ENCODE measurements around the gene SDC4.

SDC4 gene, protein sequence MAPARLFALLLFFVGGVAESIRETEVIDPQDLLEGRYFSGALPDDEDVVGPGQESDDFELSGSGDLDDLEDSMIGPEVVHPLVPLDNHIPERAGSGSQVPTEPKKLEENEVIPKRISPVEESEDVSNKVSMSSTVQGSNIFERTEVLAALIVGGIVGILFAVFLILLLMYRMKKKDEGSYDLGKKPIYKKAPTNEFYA

DNA sequence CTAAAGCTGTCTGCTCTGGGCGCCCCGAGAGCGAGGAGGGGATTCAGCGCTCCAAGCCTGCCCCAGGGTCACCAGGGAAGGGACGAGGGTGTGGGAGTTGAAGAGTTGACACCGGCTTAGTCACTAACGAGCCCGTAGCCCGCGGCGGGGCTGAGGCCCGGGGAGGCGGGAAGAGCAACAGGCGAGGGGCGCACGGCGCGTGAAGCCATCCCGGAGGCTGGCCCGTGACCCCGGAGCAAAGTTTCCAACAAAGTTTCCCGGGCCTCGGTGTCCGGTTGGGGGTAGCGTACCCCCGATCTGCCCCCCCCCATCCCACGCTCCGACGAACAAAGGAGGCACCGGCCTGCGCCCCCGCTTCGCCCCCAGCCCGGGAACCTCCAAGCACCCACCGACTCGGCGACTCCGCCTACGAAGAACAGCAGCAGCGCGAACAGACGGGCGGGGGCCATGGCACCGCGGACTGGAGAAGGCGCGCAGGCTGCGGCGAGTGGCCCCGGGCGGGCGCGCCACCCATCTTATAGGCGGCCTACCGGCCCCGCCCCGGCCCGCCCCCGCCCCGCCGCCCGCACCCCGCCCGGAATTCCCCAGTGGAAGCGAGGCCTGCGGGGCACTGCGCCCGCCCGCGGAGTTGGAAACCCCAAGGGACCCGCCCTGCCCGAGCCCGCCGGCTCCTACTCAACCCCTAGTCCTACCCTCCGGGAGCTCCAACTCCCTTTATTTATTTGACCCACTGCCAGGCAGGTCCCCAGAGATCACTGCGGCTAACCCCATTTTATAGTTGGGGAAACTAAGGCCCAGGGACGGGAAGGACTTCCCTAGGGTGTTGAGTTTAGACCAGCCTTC, at the start of gene SDC4:
SDC4 (minus strand) TSS at position 489 of the 843 bp plus-strand sequence; CDS start at position 449, 40 bp downstream.
- peak; percentile 88 for DNase-seq (ENCODE audit: low spot score)

DNA sequence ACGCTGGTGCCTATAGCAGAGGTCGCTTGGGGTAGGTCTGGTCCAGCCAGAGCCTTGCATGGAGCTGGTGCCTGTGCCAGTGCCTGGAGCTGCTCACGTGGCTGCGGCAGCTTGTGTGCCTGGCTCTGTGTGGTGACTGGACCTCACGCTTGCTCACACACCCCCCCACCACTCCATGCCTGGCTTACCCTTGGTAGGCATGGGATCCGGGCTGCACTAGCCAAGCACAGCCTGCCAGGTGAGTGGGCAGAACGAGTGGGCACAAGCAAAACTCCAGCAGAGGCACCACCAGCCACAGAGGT, 46.8 kb upstream of the SDC4 start:
- no peak for DNase-seq (ENCODE audit: low spot score)

DNA sequence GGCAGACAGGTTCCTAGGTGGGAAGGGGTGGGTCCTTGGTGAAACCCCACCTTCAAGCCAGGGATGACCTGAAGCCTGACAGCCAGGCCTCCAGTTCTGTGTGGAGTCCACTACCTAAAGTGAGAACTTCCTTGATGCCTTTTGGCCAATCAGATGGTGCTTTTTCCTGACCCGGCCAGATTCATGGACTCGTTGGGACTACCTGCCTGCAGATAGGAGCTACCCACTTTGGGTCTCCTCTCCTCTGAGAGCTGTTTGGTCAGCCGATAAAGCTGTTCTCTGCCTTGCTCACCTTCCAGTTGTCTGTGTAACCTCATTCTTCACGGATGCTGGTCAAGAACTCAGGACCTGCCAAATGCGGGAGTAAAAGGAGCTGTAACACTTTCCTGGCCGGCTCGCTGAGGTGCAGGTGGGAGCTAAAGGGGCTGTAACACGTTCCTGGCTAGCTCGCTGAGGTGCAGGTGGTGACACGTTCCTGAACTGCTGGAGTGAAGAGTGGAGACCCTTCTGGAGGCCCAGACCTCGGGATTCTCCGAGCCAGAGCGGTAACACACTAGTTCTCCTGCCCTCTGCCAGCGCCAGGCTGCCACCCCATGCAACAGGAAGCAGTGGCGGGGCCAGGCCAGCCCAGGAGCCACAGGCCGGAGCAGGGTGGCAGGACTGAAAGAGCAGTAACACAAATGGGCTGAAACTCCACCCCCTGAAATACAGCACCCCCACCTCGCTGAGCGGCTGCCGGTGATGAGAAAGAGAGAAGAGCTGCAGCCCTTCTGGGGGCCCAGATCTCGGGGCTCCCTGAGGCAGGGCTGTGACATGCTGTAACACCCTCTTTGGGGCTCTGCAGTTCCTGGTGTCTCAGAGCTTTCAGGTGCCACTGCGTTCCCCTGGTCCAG, 46.2 kb upstream of the SDC4 start:
- no peak for DNase-seq (ENCODE audit: low spot score)

DNA sequence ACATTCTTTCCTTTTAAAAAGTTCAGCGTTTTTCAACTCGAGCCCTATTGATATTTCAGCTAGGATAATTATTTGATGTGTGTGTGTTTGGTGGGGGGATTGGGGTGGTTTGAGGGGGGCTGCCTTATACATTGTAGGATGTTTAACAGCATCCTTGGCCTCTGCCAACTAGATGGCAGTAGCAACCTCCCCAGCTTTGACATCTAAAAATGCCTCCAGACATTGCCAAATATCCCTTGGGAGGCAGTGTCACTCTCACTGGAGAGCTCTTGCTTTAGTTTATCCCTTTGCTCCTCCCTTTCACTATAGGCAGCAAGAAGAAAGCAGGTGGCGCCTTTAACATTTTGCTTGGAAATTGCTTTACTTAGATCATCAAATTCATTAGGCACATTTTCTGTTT, 44.5 kb upstream of the SDC4 start:
- DNase-seq (ENCODE audit: low spot score) = no peak

DNA sequence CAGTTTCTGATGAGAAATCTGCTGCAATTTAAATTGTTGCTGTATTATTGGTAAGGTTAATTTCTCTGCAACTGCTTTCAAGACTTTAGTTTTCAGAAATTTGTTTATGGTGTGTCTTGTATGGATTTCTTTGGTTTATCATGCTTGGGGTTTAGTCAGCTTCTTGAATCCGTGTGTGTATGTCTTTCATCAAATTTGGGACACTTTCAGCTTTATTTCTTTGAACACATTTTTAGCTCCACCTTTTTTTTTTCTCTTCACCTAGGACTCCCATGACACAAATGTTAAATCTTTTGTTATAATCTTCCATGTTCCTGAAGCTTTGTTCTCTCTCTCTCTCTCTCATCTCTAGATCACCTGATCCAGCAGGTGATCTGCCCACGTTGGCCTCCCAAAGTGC, 43.3 kb upstream of the SDC4 start:
- DNase-seq (ENCODE audit: low spot score) = no peak

DNA sequence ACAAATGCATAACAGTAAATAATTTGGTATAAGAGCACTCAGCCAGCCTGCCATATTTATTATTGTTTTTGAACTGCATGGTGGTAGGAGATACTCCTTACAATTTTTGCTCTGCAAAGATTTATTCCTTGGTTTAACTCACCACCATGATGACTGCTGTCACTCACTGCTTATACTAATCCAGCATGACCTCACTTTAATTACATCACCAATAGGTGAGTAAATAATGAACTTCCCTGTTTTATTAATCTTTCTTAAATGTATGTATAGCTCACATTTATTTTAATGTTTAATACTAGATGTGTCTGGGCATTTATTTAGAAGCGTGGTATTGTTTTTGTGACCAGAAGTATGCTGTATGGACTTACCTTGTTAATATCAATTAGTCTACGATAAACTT, 42.7 kb upstream of the SDC4 start:
- no peak for DNase-seq (ENCODE audit: low spot score)

DNA sequence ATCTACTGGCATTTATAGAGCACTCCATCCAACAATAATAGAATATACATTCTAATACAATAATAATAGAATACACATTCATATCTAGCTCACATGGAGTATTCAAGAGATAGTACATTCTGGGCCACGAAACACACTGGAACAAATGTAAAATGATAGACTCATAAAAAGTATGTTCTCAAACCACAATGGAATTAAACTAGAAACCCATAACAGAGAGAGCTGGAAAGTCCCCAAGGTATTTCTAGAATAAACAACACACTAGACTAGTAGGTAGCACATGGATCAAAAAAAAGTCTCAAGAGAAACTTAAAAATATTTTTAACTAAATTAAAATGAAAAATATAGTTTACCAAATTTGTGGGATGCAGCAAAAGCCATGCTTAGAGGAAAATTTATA, 39.0 kb upstream of the SDC4 start:
- DNase-seq (ENCODE audit: low spot score) = no peak

DNA sequence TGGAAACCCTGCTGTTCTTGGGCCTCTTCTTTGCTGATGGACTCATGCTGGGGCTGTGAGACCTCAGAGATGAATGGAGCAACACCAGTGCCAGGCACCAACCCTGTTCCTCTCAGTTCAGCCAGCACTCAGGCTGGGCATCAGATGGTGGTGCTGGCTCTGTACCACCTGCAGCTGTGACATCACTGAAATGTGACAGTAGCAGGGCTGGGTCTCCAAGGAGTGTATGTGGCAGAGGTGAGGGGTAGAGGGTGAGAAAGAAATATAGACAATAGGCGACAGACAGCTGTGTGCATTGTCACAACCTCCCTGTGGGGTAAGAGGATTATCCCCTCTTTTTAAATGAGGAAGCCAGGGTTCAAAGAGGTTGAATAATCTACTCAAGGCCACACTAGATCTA, 30.0 kb upstream of the SDC4 start, which contains the start of gene TP53TG5:
TP53TG5 (minus strand) TSS at position 135 of the 400 bp plus-strand sequence; CDS start at position 46, 89 bp downstream.
- DNase-seq (ENCODE audit: low spot score) = no peak

DNA sequence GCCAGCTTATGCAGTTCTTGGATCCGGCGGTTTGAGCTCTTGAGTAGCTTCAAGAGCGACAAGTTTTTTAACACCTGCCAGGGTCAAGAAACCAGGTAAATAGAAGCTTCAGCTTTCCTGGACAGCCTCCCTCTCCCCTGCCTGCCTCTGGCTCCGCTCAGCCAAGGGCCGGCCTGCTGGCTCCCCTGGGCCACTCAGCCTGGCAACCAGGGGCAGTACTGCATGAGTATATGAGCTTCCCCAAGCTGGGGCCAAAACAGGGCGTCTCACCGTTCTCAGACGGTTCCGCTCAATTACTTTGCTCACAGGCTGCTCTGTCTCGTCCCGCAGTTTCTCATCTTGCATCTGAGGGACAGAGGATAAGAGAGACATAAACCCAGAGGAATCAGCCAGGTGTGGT, 29.0 kb upstream of the SDC4 start:
- no peak for DNase-seq (ENCODE audit: low spot score)

DNA sequence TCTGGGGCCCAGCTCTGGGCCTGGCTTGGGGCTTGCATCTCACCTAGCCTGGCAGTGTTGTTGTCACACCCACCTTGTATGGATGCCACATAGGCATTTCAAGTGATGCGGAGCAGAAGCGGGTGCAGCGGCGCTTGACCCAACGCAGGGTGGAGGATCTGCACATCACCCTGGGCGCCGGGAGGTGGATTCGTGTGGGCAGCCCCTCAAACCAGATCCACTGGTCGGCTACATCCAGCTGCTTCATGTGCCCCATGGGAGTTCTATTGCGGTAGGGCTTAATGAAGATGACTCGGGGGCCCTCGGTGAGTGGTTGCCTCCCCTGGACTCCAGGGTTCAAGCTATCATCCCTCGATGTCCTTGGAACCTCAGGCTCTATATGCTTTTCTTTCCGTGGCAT, 26.7 kb upstream of the SDC4 start:
- no peak for DNase-seq (ENCODE audit: low spot score)

DNA sequence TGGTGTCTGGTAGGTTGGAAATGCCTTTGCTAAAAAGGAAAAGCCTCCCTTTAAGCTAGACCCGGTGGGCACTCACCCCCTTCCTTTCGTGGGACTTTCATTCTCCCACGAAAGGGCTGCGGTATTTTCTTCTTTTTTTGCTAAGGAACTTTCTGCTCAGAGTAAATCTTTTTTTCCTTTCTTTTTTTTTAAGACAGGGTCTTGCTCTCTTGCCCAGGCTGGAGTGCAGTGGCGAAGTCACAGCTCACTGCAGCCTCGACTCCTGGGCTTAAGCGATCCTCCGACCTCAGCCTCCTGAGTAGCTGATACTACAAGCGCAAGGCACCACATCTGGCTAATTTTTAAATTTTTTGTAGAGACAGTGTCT, 25.9 kb upstream of the SDC4 start:
- DNase-seq (ENCODE audit: low spot score) = no peak

DNA sequence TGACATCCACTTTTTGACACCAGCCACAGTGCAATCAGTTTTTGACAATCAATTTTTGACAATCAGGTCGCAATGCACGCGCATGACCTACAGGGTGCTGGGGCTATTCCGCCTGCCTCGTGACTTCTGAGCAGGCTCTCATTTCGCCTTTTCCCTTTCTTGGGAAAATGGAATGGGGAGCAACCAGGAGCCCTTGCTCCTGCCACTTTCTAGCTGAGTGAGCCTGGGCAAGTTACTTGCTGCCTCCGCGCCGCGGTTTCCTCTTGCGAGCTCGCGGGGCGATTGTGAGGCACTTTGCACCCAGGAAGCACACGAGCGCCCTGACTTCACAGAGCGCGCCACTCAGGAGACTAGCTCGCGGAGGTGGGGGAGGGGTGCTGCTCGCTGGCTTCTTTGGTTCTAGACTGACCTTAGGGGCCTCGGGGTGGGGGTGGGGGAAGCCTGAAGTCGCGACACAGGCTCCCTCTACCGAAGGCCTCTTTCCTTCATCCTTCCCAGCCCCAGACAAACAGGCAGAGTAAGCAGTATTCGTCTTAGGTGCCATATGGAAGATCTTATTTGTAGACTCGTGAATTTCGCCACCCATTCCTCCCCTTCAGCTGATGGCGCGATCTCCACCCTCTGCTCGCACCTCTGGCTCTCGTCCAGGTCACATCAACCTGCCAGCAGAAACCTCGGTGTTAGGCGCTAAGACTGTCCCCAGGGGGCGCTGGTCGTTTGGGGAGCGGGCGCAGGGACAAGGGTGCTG, 25.3 kb upstream of the SDC4 start:
- peak; percentile 81 for DNase-seq (ENCODE audit: low spot score)

DNA sequence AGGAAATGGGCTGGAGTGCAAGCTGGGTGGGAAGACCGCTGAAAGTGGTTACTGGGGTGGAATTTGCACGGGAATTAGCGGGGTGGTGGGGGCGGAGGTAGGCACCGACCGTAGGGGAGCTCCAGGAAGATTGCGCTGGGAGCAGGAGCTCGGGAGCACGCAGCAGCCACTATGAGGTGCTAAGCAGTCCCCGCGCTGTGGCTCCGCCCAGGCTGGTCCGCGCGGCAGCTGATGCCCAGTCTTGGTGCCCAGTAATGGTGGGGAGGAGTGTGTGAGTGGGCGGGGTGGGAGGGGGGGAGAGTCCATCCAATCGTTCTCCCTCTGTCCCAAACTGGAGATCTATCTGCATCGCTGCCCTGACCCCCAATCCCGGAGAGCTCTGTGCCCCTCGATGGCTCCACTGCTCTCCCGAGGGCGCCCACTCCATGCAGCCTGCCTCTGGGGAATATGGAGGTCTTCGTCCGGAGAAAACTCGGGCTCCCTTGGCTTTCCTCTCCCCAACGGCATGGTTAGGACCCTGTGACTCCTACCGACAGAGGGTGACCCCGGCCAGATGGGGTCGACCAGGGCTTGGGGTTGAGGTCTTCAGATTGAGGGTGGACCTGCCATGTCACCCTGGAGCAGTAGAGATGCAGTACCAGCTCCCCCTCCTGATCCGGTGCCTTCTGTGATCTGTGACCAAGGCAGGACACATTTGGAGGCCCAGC, 24.6 kb upstream of the SDC4 start:
- DNase-seq (ENCODE audit: low spot score) = peak; percentile 22

DNA sequence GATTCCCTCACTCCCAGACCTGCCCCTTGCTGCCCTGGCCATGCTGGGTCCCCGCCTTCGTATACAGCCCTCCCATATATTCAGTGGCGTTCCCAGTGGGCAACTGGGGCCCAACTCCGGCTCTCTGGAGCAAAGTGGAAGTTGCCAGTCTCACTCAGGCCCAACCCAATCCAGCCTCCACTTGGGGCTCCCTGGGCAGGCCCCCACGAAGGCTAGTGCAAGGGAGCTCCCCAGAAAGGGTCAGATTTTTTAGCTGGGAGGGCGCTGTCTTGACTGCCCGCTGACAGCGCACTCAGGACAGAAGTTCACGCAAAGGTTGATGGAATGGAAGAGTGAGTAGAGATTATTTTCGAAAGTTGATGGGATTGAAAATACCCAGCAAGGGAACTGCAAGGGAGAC, 24.0 kb upstream of the SDC4 start:
- DNase-seq (ENCODE audit: low spot score) = no peak

DNA sequence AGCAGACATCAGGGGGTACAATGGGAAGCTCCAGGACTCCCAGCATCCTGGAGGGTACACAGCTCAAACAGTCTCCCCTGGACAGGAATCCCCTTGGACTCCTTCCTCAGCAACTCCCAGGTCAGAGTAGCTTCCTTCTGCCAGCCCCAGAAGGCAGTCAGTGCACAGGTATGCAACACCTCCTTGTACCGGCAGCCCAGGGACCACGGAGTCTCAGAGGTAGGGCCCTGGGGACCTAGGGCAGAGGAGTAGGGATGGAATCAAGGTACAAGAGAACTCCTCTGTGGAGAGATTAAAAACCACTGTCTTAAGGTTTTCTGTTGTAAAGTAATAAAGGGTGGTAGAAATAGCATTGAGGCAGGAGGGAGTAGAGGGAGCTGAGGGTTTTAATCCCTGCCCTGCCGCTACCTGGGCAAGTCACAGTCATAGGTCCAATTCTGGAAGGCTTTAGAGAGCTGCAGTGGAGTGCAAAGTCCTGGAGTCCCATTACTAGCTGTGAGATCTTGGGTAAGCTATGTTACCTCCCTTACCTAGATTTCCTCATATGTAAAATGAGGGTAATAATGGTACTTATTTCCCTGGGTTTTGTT, 22.4 kb upstream of the SDC4 start:
- no peak for DNase-seq (ENCODE audit: low spot score)

DNA sequence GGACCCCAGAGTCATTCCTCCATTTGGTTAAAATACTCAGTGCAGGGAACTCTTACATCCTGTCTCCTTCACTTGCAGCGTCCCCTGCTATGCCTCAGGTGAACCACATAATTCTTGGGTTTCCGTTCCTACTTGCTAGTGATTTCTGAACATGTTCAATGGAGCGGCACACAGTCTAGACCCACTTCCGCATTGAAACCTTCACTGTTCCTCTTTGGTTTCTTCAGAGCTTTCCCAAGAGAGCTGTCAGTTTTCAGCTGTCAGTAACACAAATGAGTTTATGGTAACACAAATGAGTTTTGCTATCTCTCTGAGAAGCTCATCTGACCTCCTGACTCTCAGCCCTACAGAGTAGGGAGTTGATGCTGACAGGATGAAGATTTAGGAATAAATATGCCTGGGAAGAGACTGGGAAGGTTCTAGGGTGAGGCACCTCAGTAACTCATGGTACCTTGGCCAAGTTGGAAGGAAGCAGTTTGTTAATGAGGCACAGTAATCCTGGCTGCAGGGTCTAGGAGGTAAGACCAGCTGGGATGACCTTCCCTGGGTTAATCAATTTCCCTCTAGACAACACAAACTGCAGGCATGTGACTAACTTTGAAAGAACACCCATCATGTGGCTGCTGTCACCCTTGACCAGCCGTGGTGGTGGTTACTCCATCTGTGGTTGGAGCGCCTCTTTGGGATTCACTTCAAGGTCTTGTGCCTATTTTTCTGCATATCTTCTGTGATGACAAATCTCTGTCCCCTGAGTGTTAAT, 20.2 kb upstream of the SDC4 start:
- no peak for DNase-seq (ENCODE audit: low spot score)

DNA sequence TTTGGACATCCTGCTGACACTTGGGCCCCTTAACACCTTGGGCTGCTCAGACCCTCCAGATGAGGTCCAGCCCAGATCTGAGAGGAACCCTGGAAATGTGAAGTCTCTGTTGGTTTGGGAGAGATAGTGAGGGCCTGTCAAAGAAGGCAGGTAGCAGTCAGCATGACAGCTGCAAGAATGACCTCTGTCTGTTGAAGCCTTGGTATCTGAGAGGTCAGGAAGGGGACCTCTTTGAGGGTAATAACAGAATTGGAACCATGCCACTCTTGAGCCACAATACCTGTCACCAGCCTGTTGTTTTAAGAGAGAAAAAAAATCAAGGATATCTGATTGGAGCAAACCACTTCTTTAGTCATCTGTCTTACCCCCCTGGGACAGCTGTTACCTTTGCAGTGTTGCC, 18.9 kb upstream of the SDC4 start:
- DNase-seq (ENCODE audit: low spot score) = no peak

DNA sequence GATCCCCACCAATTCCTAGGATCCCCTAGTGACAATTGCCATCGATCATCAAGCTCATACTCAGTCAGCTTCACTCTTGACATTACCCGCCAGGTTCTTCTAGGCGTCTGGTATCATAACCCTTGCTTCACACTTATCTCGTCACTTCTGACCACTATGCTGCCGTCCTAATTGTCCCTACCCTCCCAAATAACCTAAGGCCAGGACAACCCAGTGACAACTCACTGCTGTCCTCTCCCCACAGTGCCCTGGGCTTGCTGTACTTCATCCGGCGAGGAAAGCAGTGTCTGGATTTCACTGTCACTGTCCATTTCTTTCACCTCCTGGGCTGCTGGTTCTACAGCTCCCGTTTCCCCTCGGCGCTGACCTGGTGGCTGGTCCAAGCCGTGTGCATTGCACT, 18.4 kb upstream of the SDC4 start:
- no peak for DNase-seq (ENCODE audit: low spot score)

DNA sequence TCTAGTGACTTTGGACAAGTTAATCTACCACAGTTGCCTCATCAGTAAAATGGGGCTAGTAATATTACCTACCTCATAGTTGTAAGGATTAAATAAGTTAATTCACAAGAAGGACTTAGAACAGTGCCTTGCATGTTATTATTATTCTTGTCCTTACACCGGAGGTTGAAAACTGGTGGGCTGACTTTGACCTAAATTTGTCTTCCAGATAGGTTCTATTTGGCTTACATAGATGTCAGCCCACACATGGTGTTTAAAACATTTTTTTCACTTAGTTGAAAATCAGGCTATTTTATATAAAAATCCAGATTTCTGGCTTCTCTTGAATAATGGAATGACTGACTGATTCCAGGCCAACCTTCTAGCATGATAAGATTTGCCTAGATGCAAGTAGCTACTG, 18.0 kb upstream of the SDC4 start:
- DNase-seq (ENCODE audit: low spot score) = no peak

DNA sequence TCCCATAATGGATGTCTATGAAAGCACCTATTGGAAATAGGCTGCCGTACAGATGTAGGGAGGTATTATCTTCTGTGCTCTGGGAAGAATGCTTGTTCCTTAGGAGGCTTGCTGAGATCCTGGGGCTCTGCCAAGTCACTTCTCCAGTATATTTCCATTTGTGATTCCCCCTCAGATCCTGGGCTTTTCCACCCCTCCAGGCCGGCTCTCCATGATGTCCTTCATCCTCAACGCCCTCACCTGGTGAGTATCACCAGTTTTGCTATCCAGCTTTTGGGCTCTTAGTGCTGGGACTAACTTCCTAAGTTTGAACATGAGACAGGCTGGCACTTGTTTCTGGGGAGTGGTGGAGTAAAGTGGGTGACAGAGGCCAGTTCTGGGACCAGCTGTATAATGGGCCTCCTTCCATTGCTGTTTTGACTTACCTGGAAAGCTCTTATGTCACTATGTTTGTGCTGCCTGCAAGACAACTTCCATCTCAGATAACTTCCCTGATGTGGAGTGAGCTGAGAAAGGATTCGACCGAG, 17.3 kb upstream of the SDC4 start:
- no peak for DNase-seq (ENCODE audit: low spot score)

Data from AG08395 (cell line).